GM21390 (cell line): ENCODE results near the gene AFAP1L1.
"Not testable (repeated sequence)": the region's sequence is repeated elsewhere in the genome, so short reads cannot be mapped to it uniquely, and the experiment has no call there.

Source experiments
- ATAC-seq: cut with Tn5 transposase; IDR thresholded peaks from one replicate; pipeline ENCODE4 v1.9.1; 2021; ENCODE audit not compliant: unreplicated experiment

Gene AFAP1L1

DNA sequence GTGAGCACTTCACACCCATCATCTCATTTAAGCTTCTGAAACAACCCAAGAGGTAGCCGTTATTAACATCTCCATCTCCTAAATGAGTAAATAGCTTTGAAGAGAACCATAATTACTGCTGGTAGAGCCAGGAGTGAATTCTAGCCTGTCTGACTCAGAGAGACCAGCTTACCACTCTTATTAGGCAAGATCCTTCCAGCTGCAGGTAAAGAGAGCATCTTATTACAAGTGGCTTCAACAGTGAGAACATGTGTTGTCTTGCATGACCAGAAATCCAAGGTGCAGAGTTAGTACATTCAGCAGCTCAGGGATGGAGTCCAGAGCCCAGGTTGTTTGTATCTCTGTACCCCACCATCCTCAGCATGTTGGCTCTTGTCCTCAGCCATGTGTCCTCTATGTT lies 10.9 kb upstream of the AFAP1L1 start:
- no peak for ATAC-seq

DNA sequence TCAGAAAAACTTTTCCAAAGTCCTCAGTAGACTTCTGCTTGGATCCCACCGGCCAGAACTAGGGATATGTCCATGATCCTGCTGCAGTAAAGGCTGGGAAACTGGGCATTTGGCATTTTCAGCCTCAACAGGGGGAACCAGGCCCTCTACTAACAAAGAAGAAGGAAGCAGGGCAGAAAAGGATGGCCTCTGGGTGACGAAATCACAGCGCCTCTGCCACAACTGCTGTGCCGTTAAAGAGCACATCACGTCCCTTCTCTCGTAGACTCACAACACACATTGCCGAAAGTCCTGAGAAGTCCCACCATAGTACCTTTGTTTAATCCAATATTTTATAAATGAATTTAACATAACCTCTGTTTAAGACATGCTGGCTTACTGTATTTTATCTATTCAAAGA lies 10.4 kb upstream of the AFAP1L1 start:
- ATAC-seq, result no peak

DNA sequence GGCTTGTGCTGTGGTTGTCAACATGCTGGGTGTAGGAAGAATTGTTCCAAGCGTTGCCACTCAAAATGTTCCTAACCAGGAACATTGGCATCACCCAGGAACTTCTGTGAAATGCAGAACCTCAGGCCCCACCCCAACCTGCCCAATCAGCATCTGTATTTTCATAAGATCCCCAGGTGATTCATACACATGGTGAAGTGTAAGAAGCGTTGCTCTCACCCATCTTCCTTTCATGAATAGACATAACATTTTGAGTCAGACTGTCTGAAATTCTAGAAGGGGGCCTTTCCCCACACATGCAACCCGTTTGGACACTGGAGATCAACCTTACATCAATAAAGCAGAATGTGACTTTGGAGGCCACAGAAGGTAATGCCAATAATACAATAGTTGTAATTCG lies 9.3 kb upstream of the AFAP1L1 start:
- no peak for ATAC-seq

DNA sequence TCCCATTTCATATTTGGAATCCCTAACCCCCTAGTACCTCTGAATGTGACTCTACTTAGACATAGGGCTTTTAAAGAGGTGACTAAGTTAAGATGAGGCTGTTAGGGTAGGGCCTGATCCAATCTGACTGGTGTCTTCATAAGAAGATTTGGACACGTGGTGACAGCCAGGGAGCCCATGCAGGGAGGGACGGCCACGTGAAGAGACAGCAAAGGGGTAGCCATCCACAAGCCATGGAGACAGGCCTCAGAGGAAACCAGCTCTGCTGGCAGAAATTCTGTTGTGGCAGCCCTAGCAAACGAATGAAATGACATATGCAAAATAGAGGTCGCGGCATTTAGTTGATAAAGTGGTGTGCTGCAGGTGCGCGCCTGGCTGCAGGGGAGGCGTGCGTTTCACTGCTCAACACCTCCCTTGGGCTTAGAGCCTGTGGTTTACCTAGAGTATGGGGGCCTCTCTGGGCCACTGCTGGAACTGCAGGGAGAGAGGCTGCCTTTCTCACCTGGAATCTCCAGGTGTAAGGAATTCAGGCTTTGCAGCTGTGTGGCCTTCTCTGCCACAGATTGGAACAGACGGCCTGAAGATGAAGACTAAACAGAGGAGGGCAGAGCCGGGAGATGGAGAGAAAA lies 7.1 kb upstream of the AFAP1L1 start:
- peak; percentile 75 for ATAC-seq

DNA sequence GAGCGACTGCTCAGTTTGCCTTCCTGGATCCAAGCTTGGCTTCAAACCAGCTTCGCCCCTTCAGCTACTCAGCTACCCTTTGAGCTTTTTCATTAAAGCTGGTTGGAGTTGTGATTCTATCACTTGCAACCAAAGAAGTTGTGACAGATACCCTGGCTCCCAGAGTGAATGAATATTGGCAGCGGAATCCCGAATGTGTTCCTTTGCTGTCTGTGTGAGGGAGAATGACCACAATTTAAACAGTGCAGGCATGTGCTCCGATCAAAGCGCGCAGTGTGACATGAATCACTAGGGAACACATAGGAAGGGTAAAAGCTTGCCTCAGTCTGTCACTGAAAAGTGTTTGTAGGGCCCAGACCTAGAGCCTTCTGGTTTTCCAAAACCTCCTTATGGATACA lies 6.6 kb upstream of the AFAP1L1 start:
- no peak for ATAC-seq

DNA sequence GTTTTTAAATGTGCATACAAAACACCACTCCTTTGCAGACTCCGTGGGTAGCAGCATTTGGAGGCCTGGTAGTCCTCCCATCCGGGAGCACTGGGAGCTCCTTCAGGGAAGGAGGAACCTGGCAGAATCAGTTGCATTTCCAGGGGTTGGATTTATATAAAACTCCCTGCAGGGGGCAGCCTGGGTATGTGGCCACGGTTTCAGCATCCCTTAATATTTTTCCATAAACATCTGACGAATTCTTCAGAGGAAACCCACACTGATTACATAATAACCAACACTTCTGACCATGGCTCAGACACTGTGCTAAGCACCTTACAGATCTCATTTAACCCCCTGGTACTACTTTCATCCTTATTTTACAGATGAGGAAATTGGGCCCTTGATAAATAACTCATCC lies 6.1 kb upstream of the AFAP1L1 start:
- no peak for ATAC-seq

DNA sequence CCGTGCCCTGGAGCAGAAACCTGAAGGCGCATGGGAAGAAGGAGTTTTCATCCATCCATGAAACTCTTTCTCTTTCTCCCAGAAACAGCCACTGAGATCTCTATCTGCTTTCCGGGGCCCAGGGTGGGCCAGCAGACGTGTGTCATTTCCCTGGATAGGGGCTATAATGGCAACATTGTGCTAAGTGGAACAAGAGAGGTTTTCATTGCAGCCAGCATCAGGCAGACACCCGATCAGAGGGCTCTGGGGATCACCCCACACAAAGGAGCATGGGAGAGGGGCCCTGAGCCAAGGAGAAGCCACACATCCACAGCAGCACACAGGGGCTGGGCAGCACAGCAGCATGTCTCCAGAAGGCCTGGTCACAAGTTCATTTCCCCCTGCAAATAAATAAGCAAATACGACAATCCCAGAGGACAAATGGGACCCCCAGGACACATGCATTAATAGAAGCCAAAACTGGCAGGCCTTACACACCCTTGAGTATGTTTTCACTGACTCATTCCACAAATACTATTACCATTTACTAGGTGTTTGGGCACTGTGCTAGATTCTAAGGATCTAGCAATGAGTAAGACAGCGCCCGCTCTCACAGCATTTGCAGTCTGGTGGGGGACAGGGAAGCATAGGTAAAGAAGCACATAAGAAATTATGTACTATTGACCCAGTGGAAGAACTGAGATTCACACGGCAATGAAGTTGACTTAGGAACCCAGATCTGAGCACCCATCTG lies 4.3 kb upstream of the AFAP1L1 start:
- no peak for ATAC-seq

DNA sequence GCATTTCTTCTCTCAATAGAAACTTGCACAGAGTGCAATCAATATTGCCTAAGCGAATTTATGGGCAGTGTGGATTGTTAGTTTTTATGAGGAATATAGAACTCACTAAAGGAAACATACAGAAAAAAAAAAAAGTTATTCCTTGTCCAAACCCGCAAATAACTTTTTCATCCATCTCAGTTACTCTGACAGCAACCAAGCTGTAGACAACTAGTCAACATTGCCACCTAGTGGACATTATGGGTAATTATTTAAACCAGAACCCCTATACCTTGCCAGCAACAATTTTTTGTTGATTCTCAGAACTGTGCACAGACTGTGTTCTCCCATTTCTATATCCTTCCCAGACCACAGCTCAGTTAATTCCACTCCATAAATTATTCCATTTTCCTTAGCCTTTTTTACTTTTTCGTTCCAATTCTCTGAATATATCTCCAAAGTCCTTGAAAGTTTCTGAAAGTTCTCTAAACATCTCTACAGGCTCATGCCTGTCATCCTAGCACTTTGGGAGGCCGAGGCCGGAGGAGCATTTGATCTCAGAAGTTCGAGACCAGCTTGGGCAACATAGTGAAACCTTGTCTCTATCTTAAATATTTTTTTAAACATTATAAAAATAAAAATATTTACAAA lies 2.6 kb upstream of the AFAP1L1 start:
- ATAC-seq, result no peak

DNA sequence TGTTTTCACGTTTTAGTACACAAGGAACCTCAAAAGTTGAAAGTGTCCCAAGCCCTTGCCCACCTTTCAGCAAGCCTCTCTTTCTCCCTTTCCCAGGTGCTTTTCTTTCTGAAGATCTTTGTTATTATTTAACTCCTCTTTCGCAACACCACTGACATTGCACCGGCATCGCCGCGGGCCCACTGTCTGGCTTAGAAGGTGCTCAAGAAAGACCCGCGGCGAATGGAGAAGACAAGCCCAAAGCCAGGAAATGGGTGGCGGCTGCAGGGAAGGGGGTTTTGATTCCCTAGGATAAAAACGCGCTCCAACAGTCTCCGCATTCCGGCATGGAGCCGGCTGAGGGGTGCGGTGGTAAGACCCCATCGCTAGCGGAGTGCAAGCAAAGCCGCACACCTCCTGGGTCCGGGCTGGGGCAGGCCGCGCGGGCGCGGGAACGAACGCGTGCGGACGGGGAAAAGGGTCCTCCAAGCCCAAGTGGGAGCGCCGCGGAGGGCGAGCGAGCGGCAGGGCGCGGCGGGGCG lies 404 bp upstream of the AFAP1L1 start:
- ATAC-seq, result no peak

DNA sequence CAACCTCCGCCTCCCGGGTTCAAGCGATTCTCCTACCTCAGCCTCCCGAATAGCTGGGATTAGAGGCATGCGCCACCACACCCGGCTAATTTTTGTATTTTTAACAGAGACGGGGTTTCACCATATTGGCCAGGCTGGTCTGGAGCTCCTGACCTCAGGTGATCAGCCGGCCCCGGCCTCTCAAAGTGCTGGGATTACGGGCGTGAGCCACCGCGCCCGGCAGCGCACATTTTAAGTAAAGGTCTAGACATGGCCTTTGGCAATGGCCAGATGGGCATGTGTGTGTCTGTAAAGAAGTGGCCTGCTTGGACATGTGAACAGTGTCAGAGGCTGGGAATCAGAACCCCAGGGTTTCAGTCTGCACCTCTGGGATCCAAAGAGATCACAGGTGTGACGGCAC lies 1.1 kb downstream of the AFAP1L1 start:
- ATAC-seq, result not testable (repeated sequence)

DNA sequence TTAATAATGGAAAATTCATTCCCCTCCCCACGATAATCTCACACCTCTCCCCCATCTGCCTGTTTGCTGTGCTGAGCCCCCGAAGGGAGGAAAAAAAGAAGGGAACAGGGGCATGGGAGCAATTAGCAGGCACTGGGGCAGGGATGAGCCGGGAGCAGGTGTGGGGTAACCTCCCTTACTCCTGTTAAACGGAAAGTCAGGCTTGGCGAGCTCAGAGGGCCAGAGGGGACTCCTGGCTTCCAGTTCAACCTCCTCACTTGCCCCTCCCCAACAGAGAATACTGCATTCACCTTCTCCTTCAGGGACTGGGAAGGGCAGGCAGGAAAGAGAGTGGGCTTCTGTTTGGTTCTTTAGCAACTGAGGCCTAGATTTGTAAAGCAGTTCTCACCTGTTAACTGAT lies 1.6 kb downstream of the AFAP1L1 start:
- ATAC-seq, result no peak

DNA sequence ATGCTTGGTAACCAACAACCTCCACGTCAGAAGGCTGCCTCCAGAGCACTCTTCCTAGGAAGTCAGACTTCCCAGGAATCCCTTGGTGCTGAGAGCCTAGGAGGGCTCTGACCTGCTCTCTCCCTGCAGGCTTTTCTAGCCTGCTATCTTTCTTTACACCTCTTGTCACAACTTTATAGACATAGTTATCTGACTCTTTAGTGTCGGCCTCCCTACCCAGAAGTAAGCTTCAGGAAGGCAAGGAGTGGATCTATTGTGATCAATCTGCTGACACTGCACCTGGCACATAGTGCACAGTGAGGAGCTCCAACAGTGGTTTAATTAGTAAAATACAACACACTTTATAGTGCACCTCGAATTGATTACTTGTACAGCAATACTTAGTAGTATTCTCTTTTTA lies 2.3 kb downstream of the AFAP1L1 start:
- no peak for ATAC-seq

DNA sequence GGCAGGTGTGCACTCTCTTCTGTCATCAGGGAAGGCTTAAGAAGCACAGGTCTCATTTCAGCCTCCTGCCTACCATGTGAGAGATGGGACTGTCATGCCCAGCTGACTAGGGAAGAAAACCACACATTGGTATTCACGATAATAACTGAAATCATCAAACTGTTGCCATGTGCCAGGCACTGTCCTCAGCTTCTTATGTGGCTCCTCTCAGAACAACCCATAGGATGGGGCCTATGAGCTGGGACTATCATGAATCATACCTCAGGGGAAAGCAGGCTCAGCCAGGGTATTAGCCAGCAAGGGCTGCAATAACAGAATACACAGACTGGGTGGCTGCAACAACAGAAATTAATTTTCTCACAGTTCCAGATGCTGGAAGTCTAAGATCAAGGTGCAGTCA lies 3.3 kb downstream of the AFAP1L1 start:
- ATAC-seq, result no peak

DNA sequence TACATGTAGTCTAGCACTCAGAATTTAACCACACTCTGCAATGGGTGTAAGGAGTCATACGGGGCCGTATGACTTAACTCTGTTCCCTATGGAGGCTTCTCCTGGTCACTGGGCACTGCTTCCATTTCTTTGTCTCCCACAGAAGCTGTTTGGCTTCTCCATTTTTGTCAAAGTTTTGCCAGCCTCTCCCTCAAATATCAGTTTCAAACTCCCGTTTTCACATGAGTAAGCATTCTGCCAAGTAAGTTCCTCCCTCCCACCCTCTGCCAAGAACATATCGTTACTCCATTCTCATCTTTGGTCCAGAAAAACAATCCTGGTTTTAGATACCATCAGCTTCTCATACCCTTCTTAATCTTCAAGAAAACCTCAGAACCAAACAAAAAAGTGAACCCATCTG lies 6.1 kb downstream of the AFAP1L1 start:
- no peak for ATAC-seq

DNA sequence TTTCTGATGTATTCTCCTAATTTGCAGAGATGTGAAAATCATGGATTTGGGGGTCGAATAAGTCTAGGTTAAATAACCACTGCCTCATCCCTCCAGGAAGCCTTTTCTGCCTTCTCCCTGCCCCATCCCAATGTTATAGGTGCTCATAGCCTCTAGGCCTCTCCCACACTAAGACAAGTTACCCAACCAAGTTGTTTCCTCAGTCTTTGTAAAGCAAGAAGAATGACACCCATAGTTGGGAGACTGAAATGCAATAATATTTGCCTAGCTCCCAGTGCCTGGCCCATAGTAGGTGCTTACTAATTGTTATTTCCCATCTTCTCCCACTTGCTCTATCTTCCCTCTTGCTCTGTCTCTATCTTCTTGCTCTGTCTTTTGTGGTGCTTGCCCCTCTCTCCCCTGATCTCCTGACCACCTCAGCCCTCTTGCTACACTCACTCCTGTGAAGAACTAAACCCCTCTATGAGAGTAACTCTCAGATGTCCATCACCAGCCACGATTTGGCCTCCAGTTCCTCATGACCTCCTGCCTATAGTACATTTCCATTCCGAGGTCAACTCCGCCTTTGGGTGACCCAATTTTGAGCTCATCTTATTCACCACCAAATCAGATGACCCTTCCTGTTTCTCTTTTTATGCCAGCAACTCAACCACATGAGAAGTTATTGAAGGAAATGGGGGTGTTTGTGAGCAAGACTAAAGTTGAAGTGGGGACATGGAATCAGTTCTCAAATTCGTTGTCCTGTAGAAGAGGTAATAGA lies 7.0 kb downstream of the AFAP1L1 start:
- ATAC-seq, result no peak

DNA sequence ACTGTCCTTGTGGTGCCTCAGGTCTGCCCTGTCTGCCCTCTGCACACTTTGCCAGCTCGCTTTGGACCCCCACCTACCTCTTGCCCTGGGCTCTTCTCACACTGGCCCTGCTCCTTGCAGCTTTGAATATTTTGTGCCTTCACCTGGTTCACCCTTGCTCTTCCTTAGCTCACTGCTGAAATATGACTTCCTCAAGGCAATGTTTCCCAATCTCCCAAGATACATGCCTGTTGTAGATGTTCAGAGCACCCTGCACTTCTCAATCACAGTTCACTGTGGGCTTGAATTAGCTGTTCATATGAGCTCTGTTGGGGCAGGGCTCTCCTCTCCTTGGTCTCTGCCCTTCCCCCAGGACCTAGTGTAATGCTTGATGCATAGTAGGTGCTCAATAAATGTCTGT lies 8.0 kb downstream of the AFAP1L1 start:
- no peak for ATAC-seq

DNA sequence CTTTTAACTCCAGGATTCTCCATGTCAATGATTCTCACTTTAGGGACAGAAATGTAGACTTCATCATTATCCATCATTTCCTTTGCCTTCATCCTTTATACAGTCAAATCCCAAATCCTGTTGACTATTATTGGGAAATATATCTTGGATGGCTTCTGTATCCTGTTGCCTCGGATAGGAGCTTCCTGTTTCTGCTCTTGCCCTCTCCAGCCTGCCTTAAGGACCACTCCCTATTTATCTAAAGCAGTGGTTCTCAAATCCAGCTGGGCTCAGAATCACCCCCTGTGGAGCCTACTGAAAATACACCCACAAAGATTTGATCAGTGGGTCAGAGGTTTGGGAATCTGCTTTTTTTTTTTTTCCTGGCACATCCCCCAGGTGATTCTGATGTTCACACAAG lies 8.5 kb downstream of the AFAP1L1 start:
- ATAC-seq, result no peak

DNA sequence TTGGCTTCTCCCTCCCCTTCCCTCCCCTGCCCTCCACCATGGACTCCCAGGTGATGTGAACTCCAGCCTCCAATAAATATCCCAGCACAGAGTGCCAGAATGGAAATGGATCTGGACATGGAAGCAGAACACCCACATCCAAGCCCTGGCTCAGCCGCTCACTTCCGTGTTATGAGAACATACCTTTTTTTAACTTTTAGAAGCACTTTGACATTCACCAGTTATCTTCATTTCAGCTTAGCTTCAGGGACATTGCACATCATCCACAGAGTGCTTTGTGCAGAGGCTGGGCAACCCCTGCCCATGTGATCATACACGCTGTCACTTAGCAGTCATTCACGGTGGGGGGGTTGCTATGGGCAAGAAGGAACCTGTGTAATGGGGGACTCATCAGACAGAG lies 9.1 kb downstream of the AFAP1L1 start:
- ATAC-seq, result no peak

DNA sequence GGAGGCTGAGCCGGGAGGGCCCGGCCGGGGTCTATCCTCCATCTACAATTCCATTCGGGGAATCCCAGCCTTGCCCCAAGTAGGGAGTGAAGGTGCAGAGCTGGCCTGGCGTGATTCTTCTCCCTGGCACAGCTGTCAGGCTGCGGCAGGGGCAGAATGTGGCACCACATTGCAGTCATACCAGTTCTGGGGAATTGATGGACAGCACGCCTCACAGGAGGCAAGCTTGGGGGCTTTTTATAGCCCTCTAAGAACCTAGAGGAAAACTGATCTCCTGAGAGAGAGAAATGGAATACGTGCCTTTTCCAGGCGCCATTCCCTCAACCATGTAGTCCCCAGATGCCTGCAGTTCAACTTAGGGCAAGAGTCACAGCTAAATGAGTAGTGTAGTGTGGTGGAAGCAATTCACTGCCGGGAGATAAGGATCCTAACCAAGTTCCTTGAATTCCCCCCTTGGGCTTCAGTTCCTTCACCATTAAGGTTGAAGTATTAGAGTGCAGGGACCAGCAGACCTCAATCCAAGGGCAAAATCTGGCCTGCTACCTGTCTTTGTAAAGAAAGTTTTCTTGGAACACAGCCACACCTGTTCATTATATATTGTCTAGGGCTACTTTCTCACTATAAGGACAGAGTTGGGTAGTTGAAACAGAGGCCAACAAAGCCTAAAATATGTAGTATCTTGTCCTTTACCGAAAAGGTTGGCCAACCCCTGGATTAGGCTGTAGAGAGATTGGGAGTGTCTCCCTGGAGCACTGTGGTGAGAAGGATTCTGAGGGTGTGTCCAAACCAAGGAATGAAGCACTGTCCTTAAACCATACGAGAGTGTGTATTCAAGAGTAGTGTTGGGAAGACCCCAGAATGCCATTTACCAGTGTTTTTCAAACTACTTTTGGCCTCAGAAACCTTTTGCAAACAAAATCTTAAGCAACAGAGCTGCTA lies 10.6 kb downstream of the AFAP1L1 start:
- no peak for ATAC-seq

DNA sequence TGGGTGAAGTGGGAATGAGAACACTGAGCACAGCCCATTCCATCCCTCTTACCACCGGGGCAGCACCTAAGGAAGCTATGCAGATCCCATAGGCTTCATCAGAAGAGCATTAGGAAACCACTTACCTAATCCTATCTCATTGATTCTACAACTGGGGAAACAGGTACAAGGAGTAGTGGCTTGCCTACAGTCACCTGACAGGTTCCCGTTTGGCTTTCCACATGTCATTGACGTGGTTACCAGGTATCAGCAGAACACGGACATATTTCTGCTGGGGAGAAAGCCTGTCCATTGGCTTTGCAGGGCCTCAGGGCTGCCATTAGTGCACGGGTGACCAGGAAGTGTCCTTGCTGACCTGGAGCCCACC lies 11.3 kb downstream of the AFAP1L1 start:
- ATAC-seq, result no peak
